Karpas-422 (cell line): ENCODE data around the gene PDE3A. TPM values are rescaled to one million over a fixed set of nuclear protein-coding genes. Genes with fewer than 3 reads are reported as not detected.

ENCODE experiments used
- DNase-seq: peaks from one replicate; pipeline ENCODE4 v3.0.0-alpha.2; 2015
- H2AFZ ChIP-seq: fragments of 200-600 bp; sonication (generic); 2 replicates; pipeline ENCODE4 v1.6.1; 2014; ENCODE audit warnings: antibody characterized with exemption, low read length, mixed read lengths
- H3K27ac ChIP-seq: fragments of 200-600 bp; sonication (generic); 2 replicates; pipeline ENCODE4 v1.5.1; 2014; ENCODE audit warnings: mild to moderate bottlenecking, low read length, moderate library complexity
- H3K27me3 ChIP-seq: fragments of 200-600 bp; sonication (generic); 2 replicates; pipeline ENCODE4 v1.6.1; 2014; ENCODE audit warnings: low read length, mixed read lengths
- H3K36me3 ChIP-seq: fragments of 200-600 bp; sonication (generic); 2 replicates; pipeline ENCODE4 v1.6.1; 2014; ENCODE audit warnings: low read length, mixed read lengths; ENCODE audit not compliant: insufficient read depth
- H3K4me1 ChIP-seq: fragments of 200-600 bp; sonication (generic); 2 replicates; pipeline ENCODE4 v1.6.1; 2014; ENCODE audit warnings: mild to moderate bottlenecking, low read length, mixed read lengths
- H3K4me2 ChIP-seq: fragments of 200-600 bp; sonication (generic); 2 replicates; pipeline ENCODE4 v1.6.1; 2014; ENCODE audit warnings: low read length, low read depth, mild to moderate bottlenecking; ENCODE audit not compliant: poor library complexity, severe bottlenecking
- H3K4me3 ChIP-seq: fragments of 200-600 bp; sonication (generic); 2 replicates; pipeline ENCODE4 v1.5.1; 2014; ENCODE audit warnings: mild to moderate bottlenecking, antibody characterized with exemption, low read length, mixed read lengths
- H3K79me2 ChIP-seq: fragments of 200-600 bp; sonication (generic); 2 replicates; pipeline ENCODE4 v1.6.1; 2014; ENCODE audit warnings: mild to moderate bottlenecking, low read length, mixed read lengths
- H3K9ac ChIP-seq: fragments of 200-600 bp; sonication (generic); 2 replicates; pipeline ENCODE4 v1.6.0; 2014; ENCODE audit warnings: low read length
- H3K9me2 ChIP-seq: fragments of 200-600 bp; sonication (generic), shearing (Covaris generic); replicated peaks from 2 replicates; pipeline ENCODE4 v1.6.0; 2014; ENCODE audit warnings: mild to moderate bottlenecking, low read length, moderate library complexity; ENCODE audit not compliant: insufficient read depth
- H3K9me3 ChIP-seq: fragments of 300-700, 200-600 bp; sonication (generic); 2 replicates; pipeline ENCODE4 v1.6.1; 2014; ENCODE audit warnings: low read length, mixed read lengths
- H4K20me1 ChIP-seq: fragments of 200-600 bp; sonication (generic); 2 replicates; pipeline ENCODE4 v1.6.1; 2014; ENCODE audit warnings: mild to moderate bottlenecking, antibody characterized with exemption, low read length, low read depth; ENCODE audit not compliant: insufficient read depth
- total RNA-seq: library from RNA; depleted of rRNA; stranded (reverse); fragments of >200 nt; shearing (Covaris generic); gene quantifications from 2 replicates; pipeline ENCODE4 v1.2.3, GENCODE V29; 2014; ENCODE audit warnings: low replicate concordance

Gene PDE3A
- total RNA-seq, 1 experiment from 2014 or later, result not detected

GRCh38 chr12:20625531-20625930 is 257.2 kb downstream of the PDE3A start:
- no peaks in the 10 kb centered on the region for H3K36me3 ChIP-seq
- H3K79me2 ChIP-seq, result no peaks in the 10 kb centered on the region
- H3K27me3 ChIP-seq, result no peaks in the 10 kb centered on the region
- DNase-seq, result no peak
- no peaks in the 10 kb centered on the region for H3K9me3 ChIP-seq
- no peak overlapping the region for H2AFZ ChIP-seq
- no peak overlapping the region for H3K4me2 ChIP-seq
- H3K4me1 ChIP-seq, result no peaks in the 10 kb centered on the region
- no peak overlapping the region for H3K4me3 ChIP-seq
- H4K20me1 ChIP-seq, result no peaks in the 10 kb centered on the region
- H3K9me2 ChIP-seq, result no peaks in the 10 kb centered on the region
- H3K27ac ChIP-seq, result no peak overlapping the region
- no peak overlapping the region for H3K9ac ChIP-seq

GRCh38 chr12:20627001-20627588 is 258.8 kb downstream of the PDE3A start:
- Histone ChIP-seq H3K4me1 (no peaks in the 10 kb centered on the region), H4K20me1 (no peaks in the 10 kb centered on the region), H3K79me2 (no peaks in the 10 kb centered on the region), H3K27ac (no peak overlapping the region), H3K36me3 (no peaks in the 10 kb centered on the region), H3K9me2 (no peaks in the 10 kb centered on the region), H3K4me2 (no peak overlapping the region), H3K4me3 (no peak overlapping the region), H3K9ac (no peak overlapping the region), H3K9me3 (no peaks in the 10 kb centered on the region), H2AFZ (no peak overlapping the region), H3K27me3 (no peaks in the 10 kb centered on the region)
- no peak for DNase-seq

GRCh38 chr12:20628226-20628787 is 260.0 kb downstream of the PDE3A start:
- Histone ChIP-seq H3K4me2 (no peak overlapping the region), H3K36me3 (no peaks in the 10 kb centered on the region), H3K27ac (no peak overlapping the region), H3K9ac (no peak overlapping the region), H3K4me3 (no peak overlapping the region), H3K4me1 (no peaks in the 10 kb centered on the region), H4K20me1 (no peaks in the 10 kb centered on the region), H3K9me2 (no peaks in the 10 kb centered on the region), H2AFZ (no peak overlapping the region), H3K9me3 (no peaks in the 10 kb centered on the region), H3K79me2 (no peaks in the 10 kb centered on the region), H3K27me3 (no peaks in the 10 kb centered on the region)
- no peak for DNase-seq

- H3K27me3 ChIP-seq, result no peaks in the 10 kb centered on the region
- H3K4me3 ChIP-seq, result no peak overlapping the region
- H3K79me2 ChIP-seq, result no peaks in the 10 kb centered on the region
- H4K20me1 ChIP-seq, result no peaks in the 10 kb centered on the region
- no peak for DNase-seq
- no peaks in the 10 kb centered on the region for H3K9me3 ChIP-seq
- no peak overlapping the region for H3K4me2 ChIP-seq
- H3K27ac ChIP-seq, result no peak overlapping the region
- H3K9ac ChIP-seq, result no peak overlapping the region
- H3K4me1 ChIP-seq, result no peaks in the 10 kb centered on the region
- no peak overlapping the region for H2AFZ ChIP-seq
- no peaks in the 10 kb centered on the region for H3K36me3 ChIP-seq
- no peaks in the 10 kb centered on the region for H3K9me2 ChIP-seq
Measured at GRCh38 chr12:20628999-20629398, 260.7 kb downstream of the PDE3A start.

- H3K79me2 ChIP-seq, result no peaks in the 10 kb centered on the region
- H3K4me2 ChIP-seq, result no peak overlapping the region
- no peaks in the 10 kb centered on the region for H3K4me1 ChIP-seq
- no peak overlapping the region for H3K4me3 ChIP-seq
- no peak overlapping the region for H3K9ac ChIP-seq
- H2AFZ ChIP-seq, result no peak overlapping the region
- no peak overlapping the region for H3K27ac ChIP-seq
- no peak for DNase-seq
- H3K9me3 ChIP-seq, result no peaks in the 10 kb centered on the region
- no peaks in the 10 kb centered on the region for H4K20me1 ChIP-seq
- H3K27me3 ChIP-seq, result no peaks in the 10 kb centered on the region
- H3K9me2 ChIP-seq, result no peaks in the 10 kb centered on the region
- H3K36me3 ChIP-seq, result no peaks in the 10 kb centered on the region
Measured at GRCh38 chr12:20629414-20630156, 261.2 kb downstream of the PDE3A start.

GRCh38 chr12:20631711-20632110 is 263.4 kb downstream of the PDE3A start:
- Histone ChIP-seq H3K79me2 (no peaks in the 10 kb centered on the region), H3K4me2 (no peak overlapping the region), H3K9me3 (no peaks in the 10 kb centered on the region), H3K27ac (no peak overlapping the region), H2AFZ (no peak overlapping the region), H3K4me1 (no peaks in the 10 kb centered on the region), H3K9me2 (no peaks in the 10 kb centered on the region), H4K20me1 (no peaks in the 10 kb centered on the region), H3K27me3 (no peaks in the 10 kb centered on the region), H3K4me3 (no peak overlapping the region), H3K9ac (no peak overlapping the region), H3K36me3 (no peaks in the 10 kb centered on the region)
- DNase-seq, result no peak

- Histone ChIP-seq H4K20me1 (no peaks in the 10 kb centered on the region), H3K79me2 (no peaks in the 10 kb centered on the region), H3K27me3 (no peaks in the 10 kb centered on the region), H3K9me3 (no peaks in the 10 kb centered on the region), H3K36me3 (no peaks in the 10 kb centered on the region), H3K4me3 (no peak overlapping the region), H3K27ac (no peak overlapping the region), H3K4me2 (no peak overlapping the region), H3K9me2 (no peaks in the 10 kb centered on the region), H3K9ac (no peak overlapping the region), H3K4me1 (no peaks in the 10 kb centered on the region), H2AFZ (no peak overlapping the region)
- DNase-seq, result no peak
Measured at GRCh38 chr12:20641106-20641505, 272.8 kb downstream of the PDE3A start.

- Histone ChIP-seq H3K4me1 (no peaks in the 10 kb centered on the region), H3K27me3 (no peaks in the 10 kb centered on the region), H3K4me2 (no peak overlapping the region), H3K9me2 (no peaks in the 10 kb centered on the region), H3K36me3 (no peaks in the 10 kb centered on the region), H3K27ac (no peak overlapping the region), H3K79me2 (no peaks in the 10 kb centered on the region), H3K9me3 (no peaks in the 10 kb centered on the region), H3K4me3 (no peak overlapping the region), H2AFZ (no peak overlapping the region), H3K9ac (no peak overlapping the region), H4K20me1 (no peaks in the 10 kb centered on the region)
- no peak for DNase-seq
Measured at GRCh38 chr12:20643822-20644221, 275.5 kb downstream of the PDE3A start.
